Esophagus muscularis mucosa (tissue), 3 donors: ENCODE measurements around the gene HDAC5.

Source experiments
- EP300 ChIP-seq: sonication (generic); formaldehyde crosslinking; IDR thresholded peaks from one replicate; pipeline ENCODE4 v1.6.1; 2017; ENCODE audit warnings: antibody characterized with exemption
- TF ChIP-seq, protein P1 (sequence below), 3 experiments: fragments of 200-600 bp in 2 of 3; fragments of 450-650 bp in 1 of 3; sonication (generic) in 2 of 3; IDR thresholded peaks; one replicate each; pipeline ENCODE4 v1.5.1; 2017 to 2019; ENCODE audit warnings: antibody characterized with exemption in 3 of 3, mild to moderate bottlenecking in 2 of 3, moderate library complexity in 1 of 3

DNA sequence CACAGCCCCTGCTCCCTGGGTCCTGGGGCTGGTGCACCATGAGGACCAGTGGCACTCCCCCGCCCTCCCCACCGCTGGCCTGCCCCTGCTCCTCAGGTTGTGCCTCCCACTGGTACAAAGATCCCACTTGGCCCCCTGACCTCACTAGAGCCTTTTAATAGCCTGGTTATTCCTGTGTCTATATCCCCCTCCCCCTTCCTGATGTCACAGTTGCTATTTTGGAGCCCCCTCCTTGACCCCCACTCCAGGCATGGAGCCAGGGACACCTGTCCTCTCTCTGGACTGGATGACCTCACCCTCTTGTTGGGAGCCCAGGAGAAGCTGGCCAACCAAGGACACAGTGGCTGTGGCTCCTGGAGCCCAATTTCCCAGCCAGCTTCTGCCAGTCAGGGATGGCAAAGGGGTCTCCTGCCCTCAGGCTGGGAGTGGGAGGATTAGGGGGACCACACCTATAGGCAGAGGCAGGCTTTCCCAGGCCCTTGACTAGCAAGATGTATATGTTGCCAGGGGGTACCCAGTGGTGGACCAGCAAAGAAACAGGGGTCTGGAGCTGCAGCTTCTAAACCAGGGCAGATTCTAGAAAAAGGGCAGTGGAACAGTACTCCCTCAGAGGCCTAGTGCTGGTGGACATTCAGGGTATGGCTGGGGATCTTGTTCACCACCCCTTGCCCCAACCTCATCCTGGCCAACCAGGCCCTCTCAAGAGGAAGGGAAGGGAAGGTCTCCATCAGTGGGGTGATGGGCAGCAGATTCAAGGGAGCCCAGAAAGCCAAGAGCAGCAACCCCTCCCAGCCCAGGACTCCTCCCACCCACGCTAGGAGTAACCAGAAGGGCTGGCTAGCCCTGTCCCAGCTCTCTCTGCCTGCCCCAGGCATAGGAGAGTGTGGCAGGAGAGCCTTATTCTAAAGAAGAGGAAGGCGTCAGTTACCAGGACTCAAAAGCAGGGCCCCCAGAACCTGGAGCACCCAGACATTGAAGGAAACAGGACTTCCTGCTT, 10.9 kb downstream of the HDAC5 start:
- TF ChIP-seq EP300, result no peak
- TF ChIP-seq, protein P1, sequence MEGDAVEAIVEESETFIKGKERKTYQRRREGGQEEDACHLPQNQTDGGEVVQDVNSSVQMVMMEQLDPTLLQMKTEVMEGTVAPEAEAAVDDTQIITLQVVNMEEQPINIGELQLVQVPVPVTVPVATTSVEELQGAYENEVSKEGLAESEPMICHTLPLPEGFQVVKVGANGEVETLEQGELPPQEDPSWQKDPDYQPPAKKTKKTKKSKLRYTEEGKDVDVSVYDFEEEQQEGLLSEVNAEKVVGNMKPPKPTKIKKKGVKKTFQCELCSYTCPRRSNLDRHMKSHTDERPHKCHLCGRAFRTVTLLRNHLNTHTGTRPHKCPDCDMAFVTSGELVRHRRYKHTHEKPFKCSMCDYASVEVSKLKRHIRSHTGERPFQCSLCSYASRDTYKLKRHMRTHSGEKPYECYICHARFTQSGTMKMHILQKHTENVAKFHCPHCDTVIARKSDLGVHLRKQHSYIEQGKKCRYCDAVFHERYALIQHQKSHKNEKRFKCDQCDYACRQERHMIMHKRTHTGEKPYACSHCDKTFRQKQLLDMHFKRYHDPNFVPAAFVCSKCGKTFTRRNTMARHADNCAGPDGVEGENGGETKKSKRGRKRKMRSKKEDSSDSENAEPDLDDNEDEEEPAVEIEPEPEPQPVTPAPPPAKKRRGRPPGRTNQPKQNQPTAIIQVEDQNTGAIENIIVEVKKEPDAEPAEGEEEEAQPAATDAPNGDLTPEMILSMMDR (IDR thresholded peaks at IDR 0.05), result no peak
